Measurements from ENCODE around the gene LIF.

LIF gene

GRCh38 chr22:30245985-30246813 is at the start of gene LIF:
LIF (minus strand) TSS chr22:30246759; CDS start chr22:30246695, 64 bp downstream.
- DNase-seq, result no peak

GRCh38 chr22:30296324-30296723 is 49.8 kb upstream of the LIF start:
- no peak for DNase-seq

- DNase-seq, result no peak
These were observed 49.0 kb upstream of the LIF start for GRCh38 chr22:30295576-30295975.

- no peak for DNase-seq
These were observed 48.3 kb upstream of the LIF start for GRCh38 chr22:30294830-30295229.

- no peak for DNase-seq
These were observed 47.5 kb upstream of the LIF start for GRCh38 chr22:30294066-30294465.

- no peak for DNase-seq
These were observed 46.5 kb upstream of the LIF start for GRCh38 chr22:30293026-30293425.

- no peak for DNase-seq
These were observed 45.8 kb upstream of the LIF start for GRCh38 chr22:30292069-30292970.

GRCh38 chr22:30291058-30291892 is 44.7 kb upstream of the LIF start:
- DNase-seq, result peak; percentile 71

GRCh38 chr22:30290342-30291057 is 43.9 kb upstream of the LIF start:
- peak; percentile 50 for DNase-seq

- DNase-seq, result no peak
These were observed 43.4 kb upstream of the LIF start for GRCh38 chr22:30289980-30290313.

GRCh38 chr22:30289141-30289979 is 42.8 kb upstream of the LIF start, which contains the start of gene CASTOR1:
CASTOR1 (minus strand) TSS chr22:30289505; CDS start chr22:30289497, 8 bp downstream.
- peak; percentile 98 for DNase-seq

- no peak for DNase-seq
These were observed 42.0 kb upstream of the LIF start for GRCh38 chr22:30288419-30289140.

GRCh38 chr22:30287648-30288418 is 41.3 kb upstream of the LIF start:
- DNase-seq, result peak; percentile 88

- peak; percentile 81 for DNase-seq
These were observed 40.5 kb upstream of the LIF start for GRCh38 chr22:30286813-30287647.

GRCh38 chr22:30286331-30286730 is 39.8 kb upstream of the LIF start:
- DNase-seq, result no peak

- no peak for DNase-seq
These were observed 39.3 kb upstream of the LIF start for GRCh38 chr22:30285846-30286200.

- no peak for DNase-seq
These were observed 38.8 kb upstream of the LIF start for GRCh38 chr22:30285176-30285845.

- no peak for DNase-seq
These were observed 38.1 kb upstream of the LIF start for GRCh38 chr22:30284666-30285065.

All from right forelimb (tissue), 1 donor.